Upper lobe of left lung (tissue), 6 donors: ENCODE results near the gene DMC1. TPM values are rescaled to one million over a fixed set of nuclear protein-coding genes. Genes with fewer than 3 reads are reported as not detected.
A peak's percentile ranks its signal among the peaks of the same experiment; 100 is the strongest.

Source experiments
- ATAC-seq, 2 donors: fragments of 200-7000 bp; cut with Tn5 transposase; one replicate each; pipeline ENCODE4 v1.9.1; 2022; ENCODE audit warnings: mild to moderate bottlenecking in 2 of 2, moderate library complexity in 2 of 2; ENCODE audit not compliant: low FRiP score in 2 of 2
- DNase-seq, 2 donors: peaks; one replicate each; pipeline ENCODE4 v3.0.0-alpha.2; 2019 to 2020
- H3K27ac ChIP-seq, 4 donors: fragments of 200-600 bp; sonication (generic); one replicate each; pipeline ENCODE4 v1.5.1; 2016 to 2019
- H3K27me3 ChIP-seq, 4 donors: fragments of 200-600 bp; sonication (generic); one replicate each; pipeline ENCODE4 v1.5.1; 2017 to 2019
- H3K36me3 ChIP-seq, 4 donors: fragments of 200-600 bp; sonication (generic); one replicate each; pipeline ENCODE4 v1.5.1; 2016 to 2019
- H3K4me1 ChIP-seq, 4 donors: fragments of 200-600 bp; sonication (generic); one replicate each; pipeline ENCODE4 v1.5.1; 2018 to 2019
- H3K4me3 ChIP-seq, 4 donors: fragments of 200-600 bp; sonication (generic); one replicate each; pipeline ENCODE4 v1.5.1; 2017 to 2019; ENCODE audit warnings: mild to moderate bottlenecking in 2 of 4, moderate library complexity in 1 of 4
- H3K9me3 ChIP-seq, 4 donors: fragments of 200-600 bp; sonication (generic); one replicate each; pipeline ENCODE4 v1.5.1; 2018 to 2019
- CTCF ChIP-seq, 6 experiments: fragments of 450-650 bp in 4 of 6; fragments of 200-600 bp in 2 of 6; sonication (generic) in 2 of 6; IDR thresholded peaks; one replicate each; pipeline ENCODE4 v1.5.1; 2016 to 2019; ENCODE audit warnings: antibody characterized with exemption in 6 of 6
- EP300 ChIP-seq, 4 donors: sonication (generic); formaldehyde crosslinking; IDR thresholded peaks; one replicate each; pipeline ENCODE4 v1.5.1; 2017; ENCODE audit warnings: antibody characterized with exemption in 4 of 4, control low read depth in 2 of 4
- POLR2A ChIP-seq, 4 donors: fragments of 450-650 bp; IDR thresholded peaks; one replicate each; pipeline ENCODE4 v1.5.1; 2016 to 2017; ENCODE audit warnings: antibody characterized with exemption in 4 of 4, mild to moderate bottlenecking in 2 of 4
- POLR2AphosphoS5 ChIP-seq, 2 donors: sonication (generic); formaldehyde crosslinking; IDR thresholded peaks; one replicate each; pipeline ENCODE4 v1.5.1; 2017; ENCODE audit warnings: antibody characterized with exemption in 2 of 2
- WGBS, 2 donors: methylation state at CpG; one replicate each; pipeline ENCODE4 v1.1.5; 2017 to 2018; 5-methylcytosine and 5-hydroxymethylcytosine counted together
- total RNA-seq, 6 donors: library from RNA; depleted of rRNA in 4 of 6; stranded (reverse); fragments of >200 nt in 4 of 6; gene quantifications; one replicate each; pipeline versions ENCODE4 v1.1.0 to v1.2.1, GENCODE V29; 2016 to 2021
- donor health status: DM: no; HTN: no; CAD: no; lungs with moderate emphysema.
- donor health status: DM: no; HTN: yes; CAD: no; lungs with severe emphysema.

Gene DMC1
- total RNA-seq, 6 donors from 2014 or later: 0.33 to 12.3 (median 1.2) TPM

- no peaks in the 10 kb centered on the region for H3K9me3 ChIP-seq
- peaks cover 13 to 19% (median 16%) of the 10 kb centered on the region in 4 donors for H3K4me1 ChIP-seq
- DNase-seq (no peak), ATAC-seq (no peak)
- no peaks in the 10 kb centered on the region for H3K27me3 ChIP-seq
- H3K36me3 ChIP-seq: no peaks in the 10 kb centered on the region
- no peak overlapping the region for H3K4me3 ChIP-seq
- no peak overlapping the region for H3K27ac ChIP-seq
- WGBS, 2 donors: 65 to 72% methylated on average over 3 of the region's 3 CpGs
- TF ChIP-seq CTCF (IDR thresholded peaks at IDR 0.05): no peak
- no peak for TF ChIP-seq POLR2A (IDR thresholded peaks at IDR 0.05)
- TF ChIP-seq EP300 (IDR thresholded peaks at IDR 0.05): no peak
- no peak for TF ChIP-seq POLR2AphosphoS5 (IDR thresholded peaks at IDR 0.05)
Observed at GRCh38 chr22:38566726-38567504, 3.1 kb downstream of the DMC1 start.

DNA sequence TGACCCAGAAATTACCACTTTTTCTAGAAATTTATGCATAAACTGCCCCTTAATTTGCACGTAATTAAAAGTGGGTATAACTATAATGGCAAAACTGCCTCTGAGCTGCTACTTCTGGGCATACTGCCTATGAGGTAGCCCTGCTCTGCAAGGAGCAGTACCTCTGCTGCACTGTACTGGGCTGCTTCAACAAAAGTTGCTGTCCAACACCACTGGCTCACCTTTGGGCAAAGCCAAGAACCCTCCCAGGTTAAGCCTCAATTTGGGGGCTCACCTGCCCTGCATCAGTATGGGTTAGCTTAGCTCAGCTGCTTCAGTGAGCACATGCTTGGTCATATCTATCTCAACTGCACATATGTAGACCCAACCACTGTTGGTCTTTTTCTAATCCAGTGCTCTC lies 4.5 kb downstream of the DMC1 start:
- Histone ChIP-seq H3K36me3 (no peaks in the 10 kb centered on the region), H3K4me3 (no peak overlapping the region), H3K4me1 (peaks cover 6 to 11% (median 7%) of the 10 kb centered on the region in 4 donors), H3K9me3 (no peaks in the 10 kb centered on the region), H3K27ac (no peak overlapping the region), H3K27me3 (no peaks in the 10 kb centered on the region)
- TF ChIP-seq EP300 (IDR thresholded peaks at IDR 0.05) (no peak), POLR2AphosphoS5 (IDR thresholded peaks at IDR 0.05) (no peak), POLR2A (IDR thresholded peaks at IDR 0.05) (no peak), CTCF (IDR thresholded peaks at IDR 0.05) (no peak)
- ATAC-seq (no peak), DNase-seq (no peak)
- WGBS, 2 donors: 95 to 100% methylated on average over 1 of the region's 1 CpG

DNA sequence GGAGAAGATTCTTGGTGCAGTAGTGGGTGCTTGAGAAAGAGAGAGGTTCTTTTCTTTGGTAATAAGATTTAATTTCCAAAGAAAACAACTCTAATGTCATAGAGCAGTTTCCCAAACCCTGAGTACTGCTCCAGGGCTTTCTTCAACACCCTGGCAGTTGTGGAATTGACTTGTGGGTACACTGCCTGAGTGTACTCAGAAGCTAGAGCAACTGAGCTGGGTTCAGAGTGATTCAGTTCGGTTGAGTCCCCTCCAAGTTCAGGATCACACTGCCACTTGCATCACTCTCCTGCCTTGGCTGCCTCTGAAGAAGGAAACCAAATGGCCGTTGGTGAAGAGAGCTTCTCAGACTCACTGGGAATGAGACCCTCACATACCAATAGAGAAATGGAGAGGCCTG lies 5.3 kb downstream of the DMC1 start:
- ATAC-seq: no peak
- no peak for DNase-seq
- no peak for TF ChIP-seq POLR2AphosphoS5 (IDR thresholded peaks at IDR 0.05)
- no peak for TF ChIP-seq POLR2A (IDR thresholded peaks at IDR 0.05)
- no peak for TF ChIP-seq EP300 (IDR thresholded peaks at IDR 0.05)
- TF ChIP-seq CTCF (IDR thresholded peaks at IDR 0.05): no peak
- H3K4me1 ChIP-seq: peaks cover 3 to 7% (median 4%) of the 10 kb centered on the region in 4 donors
- no peaks in the 10 kb centered on the region for H3K27me3 ChIP-seq
- H3K4me3 ChIP-seq: no peak overlapping the region
- H3K9me3 ChIP-seq: no peaks in the 10 kb centered on the region
- no peak overlapping the region for H3K27ac ChIP-seq
- WGBS, 2 donors: 68 to 73% methylated on average over 2 of the region's 2 CpGs
- no peaks in the 10 kb centered on the region for H3K36me3 ChIP-seq

DNA sequence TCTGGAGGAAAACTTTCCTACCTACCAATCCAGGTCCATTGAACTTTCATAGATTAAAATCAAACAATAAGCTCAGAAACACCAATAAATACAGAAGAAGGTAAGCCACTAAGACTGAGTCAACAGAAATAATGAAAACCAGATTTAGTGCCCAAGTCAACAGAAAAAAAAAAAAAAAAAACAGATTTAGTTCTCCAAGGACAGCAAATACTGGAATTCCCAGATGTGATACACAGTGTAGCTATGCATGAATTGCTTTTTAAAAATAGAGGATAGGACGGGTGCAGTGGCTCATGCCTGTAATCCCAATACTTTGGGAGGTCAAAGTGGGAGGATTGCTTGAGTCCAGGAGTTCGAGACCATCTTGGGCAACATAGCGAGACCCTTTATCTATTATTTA lies 15.7 kb downstream of the DMC1 start:
- ATAC-seq (no peak), DNase-seq (no peak)
- Histone ChIP-seq H3K4me1 (no peaks in the 10 kb centered on the region), H3K36me3 (no peaks in the 10 kb centered on the region), H3K4me3 (no peak overlapping the region), H3K27ac (no peak overlapping the region), H3K9me3 (no peaks in the 10 kb centered on the region), H3K27me3 (no peaks in the 10 kb centered on the region)
- TF ChIP-seq POLR2AphosphoS5 (IDR thresholded peaks at IDR 0.05) (no peak), POLR2A (IDR thresholded peaks at IDR 0.05) (no peak), EP300 (IDR thresholded peaks at IDR 0.05) (no peak)
- WGBS, 2 donors: 92 to 95% methylated on average over 3 of the region's 3 CpGs

GRCh38 chr22:38549101-38549894 lies 20.7 kb downstream of the DMC1 start:
- Histone ChIP-seq H3K27ac (no peak overlapping the region), H3K27me3 (no peaks in the 10 kb centered on the region), H3K4me1 (peaks cover 0 to 4% (median 1%) of the 10 kb centered on the region in 4 donors), H3K36me3 (no peaks in the 10 kb centered on the region), H3K4me3 (no peak overlapping the region), H3K9me3 (peaks cover 0 to 2% (median under 1%) of the 10 kb centered on the region in 4 donors)
- no peak for DNase-seq
- peak in 1 of 2 donors; percentile 21 for ATAC-seq
- TF ChIP-seq POLR2A (IDR thresholded peaks at IDR 0.05): no peak
- TF ChIP-seq CTCF (IDR thresholded peaks at IDR 0.05): no peak
- no peak for TF ChIP-seq EP300 (IDR thresholded peaks at IDR 0.05)
- no peak for TF ChIP-seq POLR2AphosphoS5 (IDR thresholded peaks at IDR 0.05)
- WGBS, 2 donors: 75 to 84% methylated on average over 7 of the region's 7 CpGs
